Colonic mucosa (tissue), 4 donors: Measurements from ENCODE around the gene RNMT. TPM values are rescaled to one million over a fixed set of nuclear protein-coding genes. Genes with fewer than 3 reads are reported as not detected.

Experiments used
- DNase-seq: peaks from one replicate; pipeline ENCODE4 v3.0.0-alpha.2; 2020
- H3K27ac ChIP-seq: fragments of 200-600 bp; one replicate; pipeline ENCODE4 v1.8.0; 2021
- H3K27me3 ChIP-seq: fragments of 200-600 bp; one replicate; pipeline ENCODE4 v1.8.0; 2021
- H3K36me3 ChIP-seq: fragments of 200-600 bp; one replicate; pipeline ENCODE4 v1.8.0; 2021
- H3K4me1 ChIP-seq: fragments of 200-600 bp; one replicate; pipeline ENCODE4 v1.8.0; 2021; ENCODE audit warnings: mild to moderate bottlenecking
- H3K4me3 ChIP-seq: fragments of 200-600 bp; one replicate; pipeline ENCODE4 v1.8.0; 2021
- H3K9ac ChIP-seq, 2 donors: one replicate each; pipeline ENCODE4 v1.7.0; 2013; ENCODE audit warnings: control low read depth in 2 of 2, low read depth in 2 of 2, low read length in 2 of 2
- H3K9me3 ChIP-seq: fragments of 200-600 bp; one replicate; pipeline ENCODE4 v1.8.0; 2021
- CTCF ChIP-seq: fragments of 200-600 bp; IDR thresholded peaks from one replicate; pipeline ENCODE4 v1.8.0; 2022; ENCODE audit warnings: antibody characterized with exemption, mild to moderate bottlenecking
- intact Hi-C: fragments of 100-400 bp; cut with DNase I; formaldehyde crosslinking; loops from one replicate; pipeline ENCODE4 v1.14.1; 2022
- total RNA-seq, 2 donors: library from RNA; stranded (reverse); fragmentation: NEBNext Ultra II Directional in 1 of 2; extraction: Animal tissue kit (Norgen Biotek cat#: 25700) in 1 of 2; gene quantifications; one replicate each; pipeline ENCODE4 v1.2.1, GENCODE V29; 2021
- donor health status: healthy.
- donor health status: DM: no; HTN: no; CAD: no.
- donor health status: DM: no; HTN: no; CAD: no.

RNMT gene
- total RNA-seq, 2 donors from 2014 or later, result 17.0 to 43.4 TPM

- no peak for TF ChIP-seq CTCF
- no peaks in the 10 kb centered on the region for H3K36me3 ChIP-seq
- H3K9ac ChIP-seq, result no peak overlapping the region
- no peak overlapping the region for H3K4me3 ChIP-seq
- no peaks in the 10 kb centered on the region for H3K27me3 ChIP-seq
- peaks cover 4% of the 10 kb centered on the region for H3K4me1 ChIP-seq
- H3K27ac ChIP-seq, result no peak overlapping the region
- H3K9me3 ChIP-seq, result no peaks in the 10 kb centered on the region
- no peak for DNase-seq
- intact Hi-C loops, result loop anchor here (10.0 kb wide), 1 partner anchor 246 kb away; no protein-coding TSS in a partner anchor
Measured at GRCh38 chr18:13801260-13801601, 74.8 kb downstream of the RNMT start.

- TF ChIP-seq CTCF, result no peak
- H3K9me3 ChIP-seq, result no peaks in the 10 kb centered on the region
- H3K36me3 ChIP-seq, result no peaks in the 10 kb centered on the region
- H3K9ac ChIP-seq, result no peak overlapping the region
- intact Hi-C loops, result loop anchor here (10.0 kb wide), 1 partner anchor 250 kb away; no protein-coding TSS in a partner anchor
- DNase-seq, result no peak
- no peaks in the 10 kb centered on the region for H3K27me3 ChIP-seq
- H3K4me1 ChIP-seq, result peaks cover 4% of the 10 kb centered on the region
- no peak overlapping the region for H3K4me3 ChIP-seq
- H3K27ac ChIP-seq, result no peak overlapping the region
Measured at GRCh38 chr18:13804305-13804704, 77.8 kb downstream of the RNMT start.

- TF ChIP-seq CTCF, result no peak
- H3K4me1 ChIP-seq, result no peaks in the 10 kb centered on the region
- intact Hi-C loops, result loop anchor here (10.0 kb wide), 1 partner anchor 254 kb away; no protein-coding TSS in a partner anchor
- H3K9me3 ChIP-seq, result no peaks in the 10 kb centered on the region
- no peak for DNase-seq
- peak overlapping the region; percentile 6 for H3K27ac ChIP-seq
- no peak overlapping the region for H3K9ac ChIP-seq
- H3K36me3 ChIP-seq, result no peaks in the 10 kb centered on the region
- H3K27me3 ChIP-seq, result no peaks in the 10 kb centered on the region
- no peak overlapping the region for H3K4me3 ChIP-seq
Measured at GRCh38 chr18:13808294-13809042, 82.0 kb downstream of the RNMT start.

- H3K9ac ChIP-seq, result no peak overlapping the region
- intact Hi-C loops, result loop anchor here (10.0 kb wide), 1 partner anchor 254 kb away; no protein-coding TSS in a partner anchor
- TF ChIP-seq CTCF, result no peak
- peak; percentile 84 for DNase-seq
- no peaks in the 10 kb centered on the region for H3K9me3 ChIP-seq
- peak overlapping the region; percentile 6 for H3K27ac ChIP-seq
- no peaks in the 10 kb centered on the region for H3K4me1 ChIP-seq
- no peaks in the 10 kb centered on the region for H3K27me3 ChIP-seq
- H3K36me3 ChIP-seq, result no peaks in the 10 kb centered on the region
- H3K4me3 ChIP-seq, result no peak overlapping the region
Measured at GRCh38 chr18:13809043-13809430, 82.6 kb downstream of the RNMT start.

- no peaks in the 10 kb centered on the region for H3K4me1 ChIP-seq
- no peaks in the 10 kb centered on the region for H3K9me3 ChIP-seq
- H3K4me3 ChIP-seq, result no peak overlapping the region
- no peaks in the 10 kb centered on the region for H3K27me3 ChIP-seq
- no peaks in the 10 kb centered on the region for H3K36me3 ChIP-seq
- intact Hi-C loops, result loop anchor here (10.0 kb wide), 1 partner anchor 255 kb away; no protein-coding TSS in a partner anchor
- H3K9ac ChIP-seq, result no peak overlapping the region
- DNase-seq, result peak; percentile 70
- TF ChIP-seq CTCF, result no peak
- H3K27ac ChIP-seq, result peak overlapping the region; percentile 6
Measured at GRCh38 chr18:13809531-13810255, 83.2 kb downstream of the RNMT start.
